K562 treated with DMSO at 1 percent for 24 hours (cell line): ENCODE results near the gene MAGEC3. TPM values are rescaled to one million over a fixed set of nuclear protein-coding genes. Genes with fewer than 3 reads are reported as not detected.

Source experiments
- total RNA-seq: library from RNA; unstranded; fragments of 300-600 nt; gene quantifications from 2 replicates; pipeline ENCODE4 v1.2.3, GENCODE V29; 2022; ENCODE audit warnings: low read depth; ENCODE audit not compliant: insufficient read depth

Gene MAGEC3
- total RNA-seq, result 0.42 TPM in 1 of 2 replicates, not detected in the other

GRCh38 chrX:141838016-141838415, at the start of gene MAGEC3:
Gene MAGEC3 (plus strand): TSS chrX:141838316. CDS start chrX:141838316, 0 bp downstream.

GRCh38 chrX:141903400-141904155, 65.5 kb downstream of the MAGEC3 start, which contains the start of gene MAGEC1:
Gene MAGEC1 (plus strand): TSS chrX:141903894. CDS start chrX:141905073, 1,179 bp downstream.

Other genes with a start within 250 kb of the MAGEC3 start
- gene SPANXA2, start 248.6 kb upstream of the MAGEC3 start, total RNA-seq, result not detected in 2 replicates
- not detected in 2 replicates for gene SPANXD, start 139.6 kb upstream of the MAGEC3 start, total RNA-seq
- 19.3 and 20.4 TPM in 2 replicates for gene MAGEC1, start 65.6 kb downstream of the MAGEC3 start, total RNA-seq